ENCODE data around the gene SHC4. TPM values are rescaled to one million over a fixed set of nuclear protein-coding genes. Genes with fewer than 3 reads are reported as not detected.

The SHC4 gene
- total RNA-seq, 1 experiment from 2014 or later = 0.63 TPM

- H3K4me1 Mint-ChIP-seq = no peaks in the 10 kb centered on the region
- DNase-seq (ENCODE audit: low spot score) = no peak
- TF ChIP-seq SMAD4 (CRISPR knock-in tag; IDR thresholded peaks at IDR 0.05) (no peak), CREB1 (CRISPR knock-in tag; IDR thresholded peaks at IDR 0.05) (no peak), ESRRA (CRISPR knock-in tag; IDR thresholded peaks at IDR 0.05; ENCODE audit: borderline replicate concordance) (no peak), GABPB1 (CRISPR knock-in tag; IDR thresholded peaks at IDR 0.05) (no peak), ZNF121 (CRISPR knock-in tag; IDR thresholded peaks at IDR 0.05) (no peak), IRF2 (CRISPR knock-in tag; IDR thresholded peaks at IDR 0.05; ENCODE audit: borderline replicate concordance, low read depth) (no peak), USF1 (CRISPR knock-in tag; IDR thresholded peaks at IDR 0.05) (no peak), EMX1 (CRISPR knock-in tag; IDR thresholded peaks at IDR 0.05) (no peak), JAZF1 (CRISPR knock-in tag; IDR thresholded peaks at IDR 0.05) (no peak), ZNF396 (CRISPR knock-in tag; IDR thresholded peaks at IDR 0.05; ENCODE audit: borderline replicate concordance) (no peak), CREM (CRISPR knock-in tag; IDR thresholded peaks at IDR 0.05) (no peak), HMGA2 (CRISPR knock-in tag; IDR thresholded peaks at IDR 0.05) (no peak), CTCF (IDR thresholded peaks at IDR 0.05) (no peak), NFYB (CRISPR knock-in tag; conservative IDR thresholded peaks at IDR 0.05; ENCODE audit: low read depth) (no peak)
- TF ChIP-seq, protein P1, sequence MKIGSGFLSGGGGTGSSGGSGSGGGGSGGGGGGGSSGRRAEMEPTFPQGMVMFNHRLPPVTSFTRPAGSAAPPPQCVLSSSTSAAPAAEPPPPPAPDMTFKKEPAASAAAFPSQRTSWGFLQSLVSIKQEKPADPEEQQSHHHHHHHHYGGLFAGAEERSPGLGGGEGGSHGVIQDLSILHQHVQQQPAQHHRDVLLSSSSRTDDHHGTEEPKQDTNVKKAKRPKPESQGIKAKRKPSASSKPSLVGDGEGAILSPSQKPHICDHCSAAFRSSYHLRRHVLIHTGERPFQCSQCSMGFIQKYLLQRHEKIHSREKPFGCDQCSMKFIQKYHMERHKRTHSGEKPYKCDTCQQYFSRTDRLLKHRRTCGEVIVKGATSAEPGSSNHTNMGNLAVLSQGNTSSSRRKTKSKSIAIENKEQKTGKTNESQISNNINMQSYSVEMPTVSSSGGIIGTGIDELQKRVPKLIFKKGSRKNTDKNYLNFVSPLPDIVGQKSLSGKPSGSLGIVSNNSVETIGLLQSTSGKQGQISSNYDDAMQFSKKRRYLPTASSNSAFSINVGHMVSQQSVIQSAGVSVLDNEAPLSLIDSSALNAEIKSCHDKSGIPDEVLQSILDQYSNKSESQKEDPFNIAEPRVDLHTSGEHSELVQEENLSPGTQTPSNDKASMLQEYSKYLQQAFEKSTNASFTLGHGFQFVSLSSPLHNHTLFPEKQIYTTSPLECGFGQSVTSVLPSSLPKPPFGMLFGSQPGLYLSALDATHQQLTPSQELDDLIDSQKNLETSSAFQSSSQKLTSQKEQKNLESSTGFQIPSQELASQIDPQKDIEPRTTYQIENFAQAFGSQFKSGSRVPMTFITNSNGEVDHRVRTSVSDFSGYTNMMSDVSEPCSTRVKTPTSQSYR (CRISPR knock-in tag; IDR thresholded peaks at IDR 0.05) = no peak
- POLR2A ChIA-PET = no interaction called here
- H3K4me3 Mint-ChIP-seq = no peak overlapping the region
- no peak overlapping the region for H3K27ac Mint-ChIP-seq
- CTCF ChIA-PET = interaction anchor here (0.6 to 3.2 kb wide), 2 partner anchors 8 to 85 kb away, joined by 3 to 19 read pairs; no protein-coding TSS in a partner anchor
- no peak for ATAC-seq
- no peaks in the 10 kb centered on the region for H3K9me3 Mint-ChIP-seq
- no peaks in the 10 kb centered on the region for H3K36me3 Mint-ChIP-seq
- H3K27me3 Mint-ChIP-seq (ENCODE audit: low read depth) = no peaks in the 10 kb centered on the region
These were observed 73.2 kb downstream of the SHC4 start for GRCh38 chr15:48890375-48890972.

DNA sequence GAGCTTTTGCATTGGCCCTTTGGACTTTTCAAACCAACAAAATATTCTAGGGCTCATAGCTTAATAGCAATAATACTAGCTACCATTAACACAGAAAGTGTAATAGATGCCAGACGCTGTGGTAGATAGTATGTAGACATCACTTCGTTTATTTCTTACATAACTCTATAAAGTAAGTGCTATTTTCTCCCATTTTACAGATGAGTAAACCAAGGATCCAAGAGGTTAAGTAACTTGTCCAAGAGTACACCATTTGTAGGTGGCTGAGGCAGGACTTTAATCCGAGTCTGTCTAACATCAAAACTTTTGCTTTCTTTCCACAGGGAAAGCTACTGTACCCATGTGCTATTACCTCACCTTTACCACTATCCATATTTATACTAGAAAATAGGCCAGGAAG is 73.8 kb downstream of the SHC4 start:
- peaks cover 1% of the 10 kb centered on the region; the same call in 1 of the 2 replicates for H3K4me1 Mint-ChIP-seq
- no peak overlapping the region for H3K4me3 Mint-ChIP-seq
- no peaks in the 10 kb centered on the region for H3K36me3 Mint-ChIP-seq
- ChIA-PET POLR2A (interaction anchor here (0.5 kb wide), 1 partner anchor 1598 kb away, joined by 3 read pairs; no protein-coding TSS in a partner anchor), CTCF (interaction anchor here (0.6 to 3.2 kb wide), 3 partner anchors 9 to 86 kb away, joined by 3 to 19 read pairs (median 5); no protein-coding TSS in a partner anchor)
- H3K27me3 Mint-ChIP-seq (ENCODE audit: low read depth) = no peaks in the 10 kb centered on the region
- H3K9me3 Mint-ChIP-seq = no peaks in the 10 kb centered on the region
- no peak for TF ChIP-seq JUN (CRISPR knock-in tag; IDR thresholded peaks at IDR 0.05)
- no peak for TF ChIP-seq ETV6 (CRISPR knock-in tag; IDR thresholded peaks at IDR 0.05)
- no peak for TF ChIP-seq NFATC4 (CRISPR knock-in tag; IDR thresholded peaks at IDR 0.05)
- TF ChIP-seq CREM (CRISPR knock-in tag; IDR thresholded peaks at IDR 0.05) = no peak
- ATAC-seq (no peak), DNase-seq (ENCODE audit: low spot score) (no peak)
- no peak overlapping the region for H3K27ac Mint-ChIP-seq

DNA sequence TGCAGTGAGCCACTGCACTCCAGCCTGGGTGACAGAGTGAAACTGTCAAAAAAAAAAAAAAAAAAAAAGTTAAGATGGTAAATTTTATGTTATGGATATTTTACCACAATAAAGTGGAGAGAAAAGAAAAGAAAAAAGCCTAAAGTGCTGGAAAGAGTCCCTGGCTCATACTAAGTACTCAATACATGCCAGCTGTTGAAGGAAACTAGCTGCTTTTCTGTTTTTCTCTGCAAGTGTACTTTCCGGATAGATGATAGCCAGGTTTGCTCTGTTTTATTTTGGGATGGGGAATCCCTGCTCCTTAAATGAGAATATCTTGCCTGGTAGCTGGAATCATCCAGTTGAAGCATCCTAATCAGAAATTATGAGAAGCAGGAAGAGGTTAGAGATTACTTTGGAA is 74.9 kb downstream of the SHC4 start:
- Mint-ChIP-seq H3K4me1 (peaks cover 4% of the 10 kb centered on the region; the same call in 1 of the 2 replicates), H3K36me3 (no peaks in the 10 kb centered on the region), H3K4me3 (no peak overlapping the region), H3K9me3 (no peaks in the 10 kb centered on the region), H3K27ac (no peak overlapping the region), H3K27me3 (ENCODE audit: low read depth) (no peaks in the 10 kb centered on the region)
- DNase-seq (ENCODE audit: low spot score) (no peak), ATAC-seq (no peak)
- no peak for TF ChIP-seq GRHL2 (CRISPR knock-in tag; IDR thresholded peaks at IDR 0.05; ENCODE audit: insufficient replicate concordance, severe bottlenecking)
- TF ChIP-seq ZNF416 (CRISPR knock-in tag; IDR thresholded peaks at IDR 0.05) = no peak
- TF ChIP-seq MLX (CRISPR knock-in tag; IDR thresholded peaks at IDR 0.05) = no peak
- TF ChIP-seq, protein P2, sequence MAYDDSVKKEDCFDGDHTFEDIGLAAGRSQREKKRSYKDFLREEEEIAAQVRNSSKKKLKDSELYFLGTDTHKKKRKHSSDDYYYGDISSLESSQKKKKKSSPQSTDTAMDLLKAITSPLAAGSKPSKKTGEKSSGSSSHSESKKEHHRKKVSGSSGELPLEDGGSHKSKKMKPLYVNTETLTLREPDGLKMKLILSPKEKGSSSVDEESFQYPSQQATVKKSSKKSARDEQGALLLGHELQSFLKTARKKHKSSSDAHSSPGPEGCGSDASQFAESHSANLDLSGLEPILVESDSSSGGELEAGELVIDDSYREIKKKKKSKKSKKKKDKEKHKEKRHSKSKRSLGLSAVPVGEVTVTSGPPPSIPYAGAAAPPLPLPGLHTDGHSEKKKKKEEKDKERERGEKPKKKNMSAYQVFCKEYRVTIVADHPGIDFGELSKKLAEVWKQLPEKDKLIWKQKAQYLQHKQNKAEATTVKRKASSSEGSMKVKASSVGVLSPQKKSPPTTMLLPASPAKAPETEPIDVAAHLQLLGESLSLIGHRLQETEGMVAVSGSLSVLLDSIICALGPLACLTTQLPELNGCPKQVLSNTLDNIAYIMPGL (CRISPR knock-in tag; IDR thresholded peaks at IDR 0.05) = no peak
- TF ChIP-seq, protein P3, sequence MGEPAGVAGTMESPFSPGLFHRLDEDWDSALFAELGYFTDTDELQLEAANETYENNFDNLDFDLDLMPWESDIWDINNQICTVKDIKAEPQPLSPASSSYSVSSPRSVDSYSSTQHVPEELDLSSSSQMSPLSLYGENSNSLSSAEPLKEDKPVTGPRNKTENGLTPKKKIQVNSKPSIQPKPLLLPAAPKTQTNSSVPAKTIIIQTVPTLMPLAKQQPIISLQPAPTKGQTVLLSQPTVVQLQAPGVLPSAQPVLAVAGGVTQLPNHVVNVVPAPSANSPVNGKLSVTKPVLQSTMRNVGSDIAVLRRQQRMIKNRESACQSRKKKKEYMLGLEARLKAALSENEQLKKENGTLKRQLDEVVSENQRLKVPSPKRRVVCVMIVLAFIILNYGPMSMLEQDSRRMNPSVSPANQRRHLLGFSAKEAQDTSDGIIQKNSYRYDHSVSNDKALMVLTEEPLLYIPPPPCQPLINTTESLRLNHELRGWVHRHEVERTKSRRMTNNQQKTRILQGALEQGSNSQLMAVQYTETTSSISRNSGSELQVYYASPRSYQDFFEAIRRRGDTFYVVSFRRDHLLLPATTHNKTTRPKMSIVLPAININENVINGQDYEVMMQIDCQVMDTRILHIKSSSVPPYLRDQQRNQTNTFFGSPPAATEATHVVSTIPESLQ (CRISPR knock-in tag; IDR thresholded peaks at IDR 0.05) = no peak
- TF ChIP-seq TEAD1 (CRISPR knock-in tag; IDR thresholded peaks at IDR 0.05) = no peak
- no peak for TF ChIP-seq IRF2 (CRISPR knock-in tag; IDR thresholded peaks at IDR 0.05; ENCODE audit: borderline replicate concordance, low read depth)
- TF ChIP-seq EMX1 (CRISPR knock-in tag; IDR thresholded peaks at IDR 0.05) = no peak
- POLR2A ChIA-PET = no interaction called here
- CTCF ChIA-PET = interaction anchor here (0.7 to 3.2 kb wide), 4 partner anchors 11 to 87 kb away, joined by 4 to 19 read pairs (median 5); partner anchors contain the start of gene EID1
